Tibial nerve (tissue), 4 donors: ENCODE data around the gene DDIT3. TPM values are rescaled to one million over a fixed set of nuclear protein-coding genes. Genes with fewer than 3 reads are reported as not detected.
"Not testable (repeated sequence)": the region's sequence is repeated elsewhere in the genome, so short reads cannot be mapped to it uniquely, and the experiment has no call there.

Experiments used
- DNase-seq, 2 donors: peaks; one replicate each; pipeline ENCODE4 v3.0.0-alpha.2; 2019; ENCODE audit warnings: low spot score in 2 of 2
- H3K27ac ChIP-seq, 4 donors: fragments of 200-600 bp; sonication (generic) in 3 of 4; one replicate each; pipeline ENCODE4 v1.5.1; 2017 to 2019; ENCODE audit warnings: mild to moderate bottlenecking in 1 of 4
- H3K27me3 ChIP-seq, 2 donors: fragments of 200-600 bp; sonication (generic) in 1 of 2; one replicate each; pipeline versions ENCODE4 v1.5.1 to v1.6.0; 2017 to 2019
- H3K36me3 ChIP-seq, 3 donors: fragments of 200-600 bp; sonication (generic); one replicate each; pipeline ENCODE4 v1.5.1; 2018 to 2019
- H3K4me1 ChIP-seq, 4 donors: fragments of 200-600 bp; sonication (generic) in 3 of 4; one replicate each; pipeline ENCODE4 v1.5.1; 2017 to 2019
- H3K4me3 ChIP-seq, 4 donors: fragments of 200-600 bp; sonication (generic) in 3 of 4; one replicate each; pipeline ENCODE4 v1.5.1; 2017 to 2019; ENCODE audit warnings: mild to moderate bottlenecking in 1 of 4, moderate library complexity in 1 of 4
- H3K9me3 ChIP-seq, 4 donors: fragments of 200-600 bp; sonication (generic) in 3 of 4; one replicate each; pipeline ENCODE4 v1.5.1; 2017 to 2019
- EP300 ChIP-seq, 2 donors: sonication (generic); formaldehyde crosslinking; IDR thresholded peaks; one replicate each; pipeline ENCODE4 v1.6.1; 2017; ENCODE audit warnings: antibody characterized with exemption in 2 of 2, mild to moderate bottlenecking in 1 of 2
- POLR2A ChIP-seq, 2 donors: fragments of 450-650 bp; IDR thresholded peaks; one replicate each; pipeline ENCODE4 v1.6.1; 2017; ENCODE audit warnings: antibody characterized with exemption in 2 of 2, mild to moderate bottlenecking in 2 of 2, moderate library complexity in 2 of 2
- WGBS, 2 donors: methylation state at CpG; one replicate each; pipeline ENCODE4 v1.1.5; 2018; 5-methylcytosine and 5-hydroxymethylcytosine counted together
- total RNA-seq, 4 donors: library from RNA; depleted of rRNA; stranded (reverse); fragments of >200 nt; gene quantifications; one replicate each; pipeline ENCODE4 v1.1.0, GENCODE V29; 2016
- TF ChIP-seq, protein P1 (sequence below), 5 experiments: fragments of 200-600 bp in 3 of 5; fragments of 450-650 bp in 2 of 5; sonication (generic) in 3 of 5; IDR thresholded peaks; one replicate each; pipeline ENCODE4 v1.5.1; 2016 to 2019; ENCODE audit warnings: antibody characterized with exemption in 5 of 5, mild to moderate bottlenecking in 3 of 5, moderate library complexity in 2 of 5

DDIT3 gene
- total RNA-seq, 4 donors from 2014 or later, result 35.2 to 49.2 (median 42.1) TPM

DNA sequence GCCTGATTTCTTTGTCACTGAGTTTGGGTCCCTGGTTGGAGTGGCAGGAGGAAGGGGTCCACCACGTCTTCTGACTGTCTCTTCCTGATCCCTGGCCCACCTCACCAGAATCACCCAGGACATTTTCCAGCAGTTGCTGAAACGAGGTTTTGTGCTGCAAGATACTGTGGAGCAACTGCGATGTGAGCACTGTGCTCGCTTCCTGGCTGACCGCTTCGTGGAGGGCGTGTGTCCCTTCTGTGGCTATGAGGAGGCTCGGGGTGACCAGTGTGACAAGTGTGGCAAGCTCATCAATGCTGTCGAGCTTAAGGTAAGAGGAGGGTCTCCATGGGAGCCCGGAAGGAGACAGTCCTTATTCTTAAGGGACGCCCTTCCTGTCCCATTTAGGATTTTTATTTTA, 20.1 kb downstream of the DDIT3 start:
- TF ChIP-seq, protein P1, sequence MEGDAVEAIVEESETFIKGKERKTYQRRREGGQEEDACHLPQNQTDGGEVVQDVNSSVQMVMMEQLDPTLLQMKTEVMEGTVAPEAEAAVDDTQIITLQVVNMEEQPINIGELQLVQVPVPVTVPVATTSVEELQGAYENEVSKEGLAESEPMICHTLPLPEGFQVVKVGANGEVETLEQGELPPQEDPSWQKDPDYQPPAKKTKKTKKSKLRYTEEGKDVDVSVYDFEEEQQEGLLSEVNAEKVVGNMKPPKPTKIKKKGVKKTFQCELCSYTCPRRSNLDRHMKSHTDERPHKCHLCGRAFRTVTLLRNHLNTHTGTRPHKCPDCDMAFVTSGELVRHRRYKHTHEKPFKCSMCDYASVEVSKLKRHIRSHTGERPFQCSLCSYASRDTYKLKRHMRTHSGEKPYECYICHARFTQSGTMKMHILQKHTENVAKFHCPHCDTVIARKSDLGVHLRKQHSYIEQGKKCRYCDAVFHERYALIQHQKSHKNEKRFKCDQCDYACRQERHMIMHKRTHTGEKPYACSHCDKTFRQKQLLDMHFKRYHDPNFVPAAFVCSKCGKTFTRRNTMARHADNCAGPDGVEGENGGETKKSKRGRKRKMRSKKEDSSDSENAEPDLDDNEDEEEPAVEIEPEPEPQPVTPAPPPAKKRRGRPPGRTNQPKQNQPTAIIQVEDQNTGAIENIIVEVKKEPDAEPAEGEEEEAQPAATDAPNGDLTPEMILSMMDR (IDR thresholded peaks at IDR 0.05), result no peak
- TF ChIP-seq POLR2A (IDR thresholded peaks at IDR 0.05), result no peak
- TF ChIP-seq EP300 (IDR thresholded peaks at IDR 0.05), result no peak
- peaks cover 0 to 100% (median 6%) of the 10 kb centered on the region in 3 donors for H3K36me3 ChIP-seq

DNA sequence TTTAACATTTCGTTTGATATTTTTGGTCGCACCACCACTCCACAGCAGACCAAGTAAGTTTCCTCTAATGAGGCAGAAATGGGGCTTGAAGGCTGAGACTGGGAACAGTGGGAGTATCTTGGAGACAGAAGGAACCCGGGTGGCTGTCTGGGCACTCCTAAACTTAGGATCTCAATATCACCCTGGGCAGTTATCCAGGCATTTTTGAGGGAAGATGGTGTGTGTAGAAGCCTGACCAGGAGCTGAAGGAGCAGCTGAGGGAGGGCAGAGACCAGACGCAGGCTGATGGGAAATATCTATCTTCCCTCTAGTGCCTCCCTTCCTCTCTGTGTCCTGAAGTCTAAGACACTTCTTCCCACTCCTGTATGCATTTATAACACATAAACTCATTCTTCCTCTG, 21.7 kb downstream of the DDIT3 start:
- no peak for DNase-seq
- H3K9me3 ChIP-seq, result no peaks in the 10 kb centered on the region
- no peak overlapping the region for H3K27ac ChIP-seq
- H3K36me3 ChIP-seq, result peaks cover 0 to 92% (median 5%) of the 10 kb centered on the region in 3 donors
- H3K27me3 ChIP-seq, result no peaks in the 10 kb centered on the region
- no peak overlapping the region for H3K4me3 ChIP-seq
- WGBS, 2 donors, result 96 to 99% methylated on average over 4 of the region's 4 CpGs
- no peak for TF ChIP-seq EP300 (IDR thresholded peaks at IDR 0.05)
- TF ChIP-seq, protein P1 (IDR thresholded peaks at IDR 0.05), result no peak
- H3K4me1 ChIP-seq, result no peaks in the 10 kb centered on the region

More for the DNA sequence above, 20.1 kb downstream of the DDIT3 start:
- 92 to 93% methylated on average over 11 of the region's 11 CpGs for WGBS, 2 donors
- Histone ChIP-seq H3K4me1 (no peaks in the 10 kb centered on the region), H3K4me3 (no peak overlapping the region), H3K27me3 (no peaks in the 10 kb centered on the region), H3K9me3 (no peaks in the 10 kb centered on the region), H3K27ac (no peak overlapping the region)
- no peak for DNase-seq

DNA sequence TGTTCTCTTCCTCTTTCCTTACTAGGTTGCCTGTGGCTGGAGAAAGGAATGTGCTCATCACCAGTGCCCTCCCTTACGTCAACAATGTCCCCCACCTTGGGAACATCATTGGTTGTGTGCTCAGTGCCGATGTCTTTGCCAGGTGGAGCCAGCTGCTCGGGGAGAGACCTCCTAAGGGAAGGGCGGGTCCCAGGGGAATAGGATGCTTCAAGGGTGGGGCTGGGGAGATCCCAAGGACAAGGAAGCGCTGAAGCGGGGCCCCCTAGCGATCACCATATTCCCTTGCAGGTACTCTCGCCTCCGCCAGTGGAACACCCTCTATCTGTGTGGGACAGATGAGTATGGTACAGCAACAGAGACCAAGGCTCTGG, 22.2 kb downstream of the DDIT3 start:
- Histone ChIP-seq H3K27ac (no peak overlapping the region), H3K4me1 (no peaks in the 10 kb centered on the region), H3K36me3 (peaks cover 0 to 88% (median 5%) of the 10 kb centered on the region in 3 donors), H3K27me3 (no peaks in the 10 kb centered on the region), H3K4me3 (no peak overlapping the region), H3K9me3 (no peaks in the 10 kb centered on the region)
- DNase-seq, result no peak
- 85 to 86% methylated on average over 9 of the region's 9 CpGs for WGBS, 2 donors
- TF ChIP-seq POLR2A (IDR thresholded peaks at IDR 0.05) (no peak), EP300 (IDR thresholded peaks at IDR 0.05) (no peak)
- TF ChIP-seq, protein P1 (IDR thresholded peaks at IDR 0.05), result no peak

DNA sequence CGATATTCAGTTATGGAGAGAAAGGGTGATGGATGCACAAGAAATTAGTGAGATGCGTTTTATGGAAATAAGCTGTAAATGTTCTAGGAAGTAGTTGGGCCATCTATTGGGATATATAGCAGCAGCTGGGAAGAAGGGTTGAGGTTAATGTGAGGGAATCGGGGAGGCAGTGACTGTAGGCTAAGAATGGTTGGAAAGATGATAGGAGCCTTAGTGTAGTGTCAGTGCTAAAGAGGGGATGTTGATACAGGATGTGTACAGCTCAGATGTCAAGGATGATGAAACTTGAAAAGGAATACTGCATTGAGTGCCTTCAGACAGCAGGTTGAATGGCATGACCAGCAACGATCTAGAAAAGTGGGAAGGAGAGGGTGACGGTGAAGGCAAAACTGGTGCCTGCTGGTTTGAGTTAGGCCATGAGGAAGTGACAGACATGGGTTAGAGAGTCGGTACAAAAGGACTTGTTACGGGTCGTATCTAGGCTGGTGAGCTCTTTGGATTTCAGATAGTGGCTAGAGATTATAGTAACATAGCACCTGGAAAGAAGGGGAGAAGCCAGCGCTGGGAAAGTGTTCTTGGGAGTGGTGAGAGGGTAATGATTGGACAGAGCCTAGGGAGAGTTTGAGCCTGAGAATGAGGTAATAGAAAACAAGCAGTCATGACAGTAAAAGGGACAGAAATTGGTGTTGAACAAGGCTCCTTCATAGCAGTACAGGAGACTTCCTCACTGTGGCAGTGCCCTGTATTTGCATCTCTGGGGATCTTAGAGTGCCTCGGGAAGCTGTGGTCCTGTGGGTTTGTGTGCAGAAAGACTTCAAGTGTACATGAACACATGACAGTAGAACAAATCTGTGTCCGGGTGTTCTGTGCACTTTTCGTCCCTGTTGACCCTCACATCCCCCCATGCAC, 22.8 kb downstream of the DDIT3 start:
- peaks cover 0 to 86% (median 5%) of the 10 kb centered on the region in 3 donors for H3K36me3 ChIP-seq
- H3K9me3 ChIP-seq, result no peaks in the 10 kb centered on the region
- WGBS, 2 donors, result 89 to 90% methylated on average over 12 of the region's 12 CpGs
- H3K27ac ChIP-seq, result no peak overlapping the region
- no peak overlapping the region for H3K4me3 ChIP-seq
- TF ChIP-seq, protein P1 (IDR thresholded peaks at IDR 0.05), result no peak
- no peak for TF ChIP-seq POLR2A (IDR thresholded peaks at IDR 0.05)
- TF ChIP-seq EP300 (IDR thresholded peaks at IDR 0.05), result no peak
- no peaks in the 10 kb centered on the region for H3K4me1 ChIP-seq
- no peak for DNase-seq
- H3K27me3 ChIP-seq, result no peaks in the 10 kb centered on the region

DNA sequence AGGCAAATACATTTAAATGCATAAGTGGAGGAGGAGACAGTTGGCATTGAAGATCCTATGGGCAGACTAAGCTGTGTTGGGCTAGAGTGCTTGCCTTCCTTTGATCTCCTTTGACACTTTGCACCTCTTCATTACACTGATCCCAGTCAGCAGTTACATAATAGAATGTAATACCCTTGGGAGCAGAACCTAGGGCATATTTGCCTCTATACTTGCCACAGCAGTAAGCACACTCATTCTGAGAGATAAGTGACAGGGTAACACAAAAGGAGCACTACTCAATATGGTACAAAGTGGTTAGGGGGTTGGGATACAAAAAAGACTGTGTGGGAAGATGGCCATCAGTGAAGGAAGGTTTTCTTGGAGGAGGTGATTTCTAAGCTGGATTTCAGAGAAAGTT, 23.5 kb downstream of the DDIT3 start:
- H3K9me3 ChIP-seq, result no peaks in the 10 kb centered on the region
- H3K36me3 ChIP-seq, result peaks cover 1 to 86% (median 5%) of the 10 kb centered on the region in 3 donors
- no peaks in the 10 kb centered on the region for H3K27me3 ChIP-seq
- TF ChIP-seq, protein P1 (IDR thresholded peaks at IDR 0.05), result no peak
- TF ChIP-seq EP300 (IDR thresholded peaks at IDR 0.05) (no peak), POLR2A (IDR thresholded peaks at IDR 0.05) (no peak)
- no peaks in the 10 kb centered on the region for H3K4me1 ChIP-seq
- H3K4me3 ChIP-seq, result no peak overlapping the region
- no peak overlapping the region for H3K27ac ChIP-seq
- DNase-seq, result no peak

DNA sequence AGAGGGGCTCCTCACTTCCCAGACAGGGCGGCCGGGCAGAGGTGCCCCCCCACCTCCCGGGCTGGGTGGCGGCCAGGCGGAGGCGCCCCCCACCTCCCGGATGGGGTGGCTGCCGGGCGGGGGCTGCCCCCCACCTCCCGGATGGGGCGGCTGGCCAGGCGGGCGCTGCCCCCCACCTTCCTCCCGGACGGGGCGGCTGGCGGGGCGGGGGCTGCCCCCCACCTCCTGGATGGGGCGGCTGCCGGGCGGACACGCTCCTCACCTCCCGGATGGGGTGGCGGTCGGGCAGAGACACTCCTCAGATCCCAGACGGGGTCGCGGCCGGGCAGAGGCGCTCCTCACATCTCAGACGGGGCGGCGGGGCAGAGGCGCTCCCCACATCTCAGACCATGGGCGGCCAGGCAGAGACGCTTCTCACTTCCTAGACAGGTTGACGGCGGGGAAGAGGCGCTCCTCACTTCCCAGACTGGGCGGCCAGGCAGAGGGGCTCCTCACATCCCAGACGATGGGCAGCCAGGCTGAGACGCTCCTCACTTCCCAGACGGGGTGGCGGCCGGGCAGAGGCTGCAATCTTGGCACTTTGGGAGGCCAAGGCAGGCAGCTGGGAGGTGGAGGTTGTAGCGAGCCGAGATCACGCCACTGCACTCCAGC, 25.1 kb downstream of the DDIT3 start:
- not testable (repeated sequence) for H3K9me3 ChIP-seq, H3K27ac ChIP-seq, H3K4me3 ChIP-seq, H3K27me3 ChIP-seq, H3K4me1 ChIP-seq, DNase-seq
- peaks cover 3 to 86% (median 5%) of the 10 kb centered on the region in 3 donors for H3K36me3 ChIP-seq
- 95 to 99% methylated on average over 15 to 22 of the region's 48 CpGs for WGBS, 2 donors
